GM23338 (cell line): ENCODE data around the gene AGAP1. TPM values are rescaled to one million over a fixed set of nuclear protein-coding genes. Genes with fewer than 3 reads are reported as not detected.
A peak's percentile ranks its signal among the peaks of the same experiment; 100 is the strongest.

Experiments used
- ATAC-seq: fragments of 200-7000 bp; cut with Tn5 transposase; 3 replicates; pipeline ENCODE4 v1.9.1; 2020
- DNase-seq: peaks from one replicate; pipeline ENCODE4 v3.0.0-alpha.2; 2015; ENCODE audit warnings: low spot score
- H2AFZ ChIP-seq: fragments of 200-600 bp; sonication (generic); 2 replicates; pipeline ENCODE4 v1.8.0; 2016; ENCODE audit warnings: antibody characterized with exemption, mild to moderate bottlenecking, moderate library complexity
- H3F3A ChIP-seq: fragments of 200-600 bp; sonication (generic); replicated peaks from 2 replicates; pipeline ENCODE4 v1.8.0; 2017; ENCODE audit warnings: antibody characterized with exemption, mixed run types, low read depth
- H3K27ac ChIP-seq: fragments of 200-600 bp; sonication (generic); 2 replicates; pipeline ENCODE4 v1.6.1; 2016; ENCODE audit warnings: low read depth
- H3K27me3 ChIP-seq: fragments of 200-600 bp; sonication (generic); 2 replicates; pipeline ENCODE4 v1.8.0; 2016; ENCODE audit warnings: mild to moderate bottlenecking, mixed run types, moderate library complexity; ENCODE audit not compliant: insufficient read depth
- H3K36me3 ChIP-seq: fragments of 200-600 bp; sonication (generic); 2 replicates; pipeline ENCODE4 v1.8.0; 2016; ENCODE audit warnings: mild to moderate bottlenecking; ENCODE audit not compliant: insufficient read depth
- H3K4me1 ChIP-seq: fragments of 200-600 bp; sonication (generic); 2 replicates; pipeline ENCODE4 v1.8.0; 2016; ENCODE audit warnings: mild to moderate bottlenecking, moderate library complexity; ENCODE audit not compliant: insufficient read depth
- H3K4me2 ChIP-seq: fragments of 200-600 bp; sonication (generic); 2 replicates; pipeline ENCODE4 v1.7.1; 2017; ENCODE audit warnings: mixed run types
- H3K4me3 ChIP-seq: fragments of 200-600 bp; sonication (generic); 2 replicates; pipeline ENCODE4 v1.6.1; 2016; ENCODE audit warnings: mixed run types
- H3K79me2 ChIP-seq: fragments of 200-600 bp; sonication (generic); replicated peaks from 2 replicates; pipeline ENCODE4 v1.8.0; 2017; ENCODE audit warnings: mild to moderate bottlenecking; ENCODE audit not compliant: insufficient read depth
- H3K9me2 ChIP-seq: fragments of 200-600 bp; sonication (generic); 2 replicates; pipeline ENCODE4 v1.8.0; 2017; ENCODE audit not compliant: insufficient read depth
- H4K20me1 ChIP-seq: fragments of 200-600 bp; sonication (generic); replicated peaks from 2 replicates; pipeline ENCODE4 v1.8.0; 2017; ENCODE audit warnings: mild to moderate bottlenecking; ENCODE audit not compliant: insufficient read depth
- H3K27ac Mint-ChIP-seq: 2 replicates; pipeline ENCODE4 v1.8.0; 2020; ENCODE audit warnings: inconsistent platforms, mild to moderate bottlenecking, moderate library complexity, mixed read lengths
- H3K27me3 Mint-ChIP-seq: 3 replicates; pipeline ENCODE4 v1.8.0; 2022; ENCODE audit warnings: low read depth, mild to moderate bottlenecking, moderate library complexity, mixed read lengths, inconsistent platforms; ENCODE audit not compliant: insufficient read depth, poor library complexity
- H3K36me3 Mint-ChIP-seq: 3 replicates; pipeline ENCODE4 v1.8.0; 2021; ENCODE audit warnings: low read depth, mild to moderate bottlenecking, inconsistent platforms, moderate library complexity, mixed read lengths
- H3K4me1 Mint-ChIP-seq: 3 replicates; pipeline ENCODE4 v1.8.0; 2020; ENCODE audit warnings: mild to moderate bottlenecking, inconsistent platforms, mixed read lengths
- H3K4me3 Mint-ChIP-seq: 3 replicates; pipeline ENCODE4 v1.8.0; 2021; ENCODE audit warnings: moderate library complexity, mild to moderate bottlenecking, inconsistent platforms, mixed read lengths
- H3K9me3 Mint-ChIP-seq: 3 replicates; pipeline ENCODE4 v1.8.0; 2020; ENCODE audit warnings: moderate library complexity, mild to moderate bottlenecking, inconsistent platforms, mixed read lengths
- CREB1 ChIP-seq: fragments of 250-450 bp; sonication (Bioruptor Pico); IDR thresholded peaks from 2 replicates; pipeline ENCODE4 v1.5.0; 2020; ENCODE audit warnings: low read depth, mild to moderate bottlenecking, moderate library complexity
- EZH2 ChIP-seq: fragments of 200-600 bp; sonication (generic); IDR thresholded peaks from one replicate; pipeline ENCODE4 v1.8.0; 2017; ENCODE audit warnings: antibody characterized with exemption, mild to moderate bottlenecking, low read depth; ENCODE audit not compliant: unreplicated experiment
- EZH2phosphoT487 ChIP-seq: fragments of 200-600 bp; sonication (generic); IDR thresholded peaks from one replicate; pipeline ENCODE4 v1.8.1; 2018; ENCODE audit warnings: antibody characterized with exemption; ENCODE audit not compliant: unreplicated experiment
- JUNB ChIP-seq: IDR thresholded peaks from one replicate; pipeline ENCODE4 v1.6.1; 2016; ENCODE audit warnings: antibody characterized with exemption; ENCODE audit not compliant: unreplicated experiment
- NANOG ChIP-seq: IDR thresholded peaks from 2 replicates; pipeline ENCODE4 v1.6.1; 2016; ENCODE audit warnings: antibody characterized with exemption, borderline replicate concordance
- POLR2AphosphoS5 ChIP-seq: IDR thresholded peaks from 2 replicates; pipeline ENCODE4 v1.6.1; 2016; ENCODE audit warnings: antibody characterized with exemption, low read depth
- REST ChIP-seq: IDR thresholded peaks from one replicate; pipeline ENCODE4 v1.6.1; 2018; ENCODE audit warnings: antibody characterized with exemption; ENCODE audit not compliant: unreplicated experiment
- STAT1 ChIP-seq: IDR thresholded peaks from one replicate; pipeline ENCODE4 v1.6.1; 2016; ENCODE audit warnings: antibody characterized with exemption; ENCODE audit not compliant: unreplicated experiment
- ZNF114 ChIP-seq: fragments of 250-450 bp; sonication (Bioruptor Pico); IDR thresholded peaks from 2 replicates; pipeline ENCODE4 v1.5.0; 2020; ENCODE audit warnings: mild to moderate bottlenecking, moderate library complexity
- long read RNA-seq: library from polyadenylated mRNA; unstranded; transcript quantifications from one replicate; pipeline ENCODE4 v2.0.0, GENCODE V29; 2020; ENCODE audit not compliant: unreplicated experiment
- polyA plus RNA-seq: library from polyadenylated mRNA; unstranded; fragments of >200 nt; fragmentation: Nextera tagmentation; extraction: Ambion mirVana; gene quantifications from 2 replicates; pipeline ENCODE4 v1.2.1, GENCODE V29; 2016
- total RNA-seq: library from RNA; depleted of rRNA; stranded (reverse); fragments of >200 nt; shearing (Covaris generic); gene quantifications from 2 replicates; pipeline ENCODE4 v1.2.3, GENCODE V29; 2014; rRNA removed
- TF ChIP-seq, protein P1 (sequence below): IDR thresholded peaks from 2 replicates; pipeline ENCODE4 v1.6.1; 2016; ENCODE audit warnings: antibody characterized with exemption

Gene AGAP1
- 25.1 and 27.9 TPM in 2 replicates for total RNA-seq
- 13.3 and 16.4 TPM in 2 replicates for polyA plus RNA-seq
- long read RNA-seq, partial matches to known transcripts = 0 of 4 reads
- long read RNA-seq, other reads (novel, unspliced or antisense) = 4 of 4 reads

GRCh38 chr2:235493775-235494715, at the start of gene AGAP1:
Gene AGAP1, plus strand, starts transcription at chr2:235494043.
- DNase-seq (peak; percentile 92), ATAC-seq (peak; percentile 70)
- peaks cover 36% of the 10 kb centered on the region for H4K20me1 ChIP-seq
- Mint-ChIP-seq H3K9me3 (peaks cover 3% of the 10 kb centered on the region; the same call in 2 of the 3 replicates), H3K4me3 (peak within 1 kb of the TSS; percentile 92), H3K4me1 (peaks cover 46% of the 10 kb centered on the region), H3K27me3 (peaks cover 22% of the 10 kb centered on the region), H3K27ac (peak within 1 kb of the TSS; percentile 68; the same call in 1 of the 2 replicates), H3K36me3 (peaks cover 2% of the 10 kb centered on the region; the same call in 1 of the 3 replicates)
- no peaks in the 10 kb centered on the region; the same call in 1 of the 2 replicates for H3K9me2 ChIP-seq
- H3K79me2 ChIP-seq = peaks cover 44% of the 10 kb centered on the region
- H3K27me3 ChIP-seq = peaks cover 22% of the 10 kb centered on the region; the same call in 1 of the 2 replicates
- H3K4me1 ChIP-seq = peaks cover 21% of the 10 kb centered on the region
- H2AFZ ChIP-seq = peak within 1 kb of the TSS; percentile 100
- peak within 1 kb of the TSS; percentile 95 for H3K4me2 ChIP-seq
- TF ChIP-seq JUNB = no peak
- TF ChIP-seq POLR2AphosphoS5 = no peak; the same call in 1 of the 2 replicates
- no peak for TF ChIP-seq STAT1
- TF ChIP-seq CREB1 = peak; percentile 52; the same call in 1 of the 2 replicates
- TF ChIP-seq EZH2phosphoT487 = no peak
- no peak for TF ChIP-seq REST
- TF ChIP-seq, protein P1, sequence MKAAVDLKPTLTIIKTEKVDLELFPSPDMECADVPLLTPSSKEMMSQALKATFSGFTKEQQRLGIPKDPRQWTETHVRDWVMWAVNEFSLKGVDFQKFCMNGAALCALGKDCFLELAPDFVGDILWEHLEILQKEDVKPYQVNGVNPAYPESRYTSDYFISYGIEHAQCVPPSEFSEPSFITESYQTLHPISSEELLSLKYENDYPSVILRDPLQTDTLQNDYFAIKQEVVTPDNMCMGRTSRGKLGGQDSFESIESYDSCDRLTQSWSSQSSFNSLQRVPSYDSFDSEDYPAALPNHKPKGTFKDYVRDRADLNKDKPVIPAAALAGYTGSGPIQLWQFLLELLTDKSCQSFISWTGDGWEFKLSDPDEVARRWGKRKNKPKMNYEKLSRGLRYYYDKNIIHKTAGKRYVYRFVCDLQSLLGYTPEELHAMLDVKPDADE = peak; percentile 56; the same call in 1 of the 2 replicates
- no peak within 1 kb of the TSS for H3K27ac ChIP-seq
- no peaks in the 10 kb centered on the region; the same call in 1 of the 2 replicates for H3F3A ChIP-seq
- no peaks in the 10 kb centered on the region for H3K36me3 ChIP-seq
- peak within 1 kb of the TSS; percentile 78 for H3K4me3 ChIP-seq

DNA sequence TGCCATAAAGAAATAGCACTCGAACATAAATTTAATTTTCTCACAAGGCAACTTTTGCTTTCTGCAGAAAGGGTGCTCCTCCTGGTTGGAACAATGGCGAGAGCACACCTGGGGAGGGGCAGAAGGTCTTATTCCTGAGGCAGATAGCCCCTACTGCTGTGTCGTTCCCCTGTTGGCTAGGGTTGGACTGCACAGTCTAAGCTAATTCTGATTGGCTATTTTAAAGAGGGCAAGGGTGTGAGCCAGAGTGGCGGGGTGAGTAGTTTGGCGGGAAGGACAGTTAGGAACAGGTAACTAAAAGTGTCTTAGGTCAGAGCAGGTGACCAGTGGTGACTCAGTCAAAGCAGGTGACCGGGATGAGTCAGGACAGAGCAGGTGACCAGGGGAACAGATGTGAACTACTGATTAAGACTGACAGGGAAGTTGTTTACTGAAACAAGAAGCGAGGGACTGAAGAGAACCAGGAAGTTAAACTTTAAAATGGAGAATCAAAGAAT, 49.7 kb upstream of the AGAP1 start:
- ATAC-seq = no peak
- no peak overlapping the region for H3K27ac Mint-ChIP-seq
- no peak for DNase-seq
- H4K20me1 ChIP-seq = no peaks in the 10 kb centered on the region
- no peaks in the 10 kb centered on the region for H3K36me3 Mint-ChIP-seq
- H3F3A ChIP-seq = no peaks in the 10 kb centered on the region
- no peaks in the 10 kb centered on the region for H3K36me3 ChIP-seq
- H3K4me2 ChIP-seq = no peak overlapping the region
- H3K4me1 ChIP-seq = no peaks in the 10 kb centered on the region
- H3K4me3 Mint-ChIP-seq = no peak overlapping the region
- H2AFZ ChIP-seq = no peak overlapping the region
- H3K27me3 ChIP-seq = no peaks in the 10 kb centered on the region
- peaks cover 15% of the 10 kb centered on the region for H3K9me3 Mint-ChIP-seq
- 0 out of 2 replicates have a peak, but pooled peaks cover 6% of the 10 kb centered on the region for H3K9me2 ChIP-seq
- H3K4me3 ChIP-seq = no peak overlapping the region
- no peak overlapping the region for H3K27ac ChIP-seq
- H3K79me2 ChIP-seq = no peaks in the 10 kb centered on the region
- peaks cover 8% of the 10 kb centered on the region; the same call in 2 of the 3 replicates for H3K4me1 Mint-ChIP-seq
- H3K27me3 Mint-ChIP-seq = peaks cover 6% of the 10 kb centered on the region
- TF ChIP-seq ZNF114 (CRISPR knock-in tag) (no peak), EZH2 (no peak), NANOG (no peak)
